NOMO-1 treated with DMSO at 0.1 percent for 48 hours (cell line): ENCODE measurements around the gene SHB.

Source experiments
- DNase-seq: peaks from one replicate; lab custom pipeline; 2025; ENCODE audit not compliant: unreplicated experiment; lab: John Stamatoyannopoulos, UW

SHB gene

DNA sequence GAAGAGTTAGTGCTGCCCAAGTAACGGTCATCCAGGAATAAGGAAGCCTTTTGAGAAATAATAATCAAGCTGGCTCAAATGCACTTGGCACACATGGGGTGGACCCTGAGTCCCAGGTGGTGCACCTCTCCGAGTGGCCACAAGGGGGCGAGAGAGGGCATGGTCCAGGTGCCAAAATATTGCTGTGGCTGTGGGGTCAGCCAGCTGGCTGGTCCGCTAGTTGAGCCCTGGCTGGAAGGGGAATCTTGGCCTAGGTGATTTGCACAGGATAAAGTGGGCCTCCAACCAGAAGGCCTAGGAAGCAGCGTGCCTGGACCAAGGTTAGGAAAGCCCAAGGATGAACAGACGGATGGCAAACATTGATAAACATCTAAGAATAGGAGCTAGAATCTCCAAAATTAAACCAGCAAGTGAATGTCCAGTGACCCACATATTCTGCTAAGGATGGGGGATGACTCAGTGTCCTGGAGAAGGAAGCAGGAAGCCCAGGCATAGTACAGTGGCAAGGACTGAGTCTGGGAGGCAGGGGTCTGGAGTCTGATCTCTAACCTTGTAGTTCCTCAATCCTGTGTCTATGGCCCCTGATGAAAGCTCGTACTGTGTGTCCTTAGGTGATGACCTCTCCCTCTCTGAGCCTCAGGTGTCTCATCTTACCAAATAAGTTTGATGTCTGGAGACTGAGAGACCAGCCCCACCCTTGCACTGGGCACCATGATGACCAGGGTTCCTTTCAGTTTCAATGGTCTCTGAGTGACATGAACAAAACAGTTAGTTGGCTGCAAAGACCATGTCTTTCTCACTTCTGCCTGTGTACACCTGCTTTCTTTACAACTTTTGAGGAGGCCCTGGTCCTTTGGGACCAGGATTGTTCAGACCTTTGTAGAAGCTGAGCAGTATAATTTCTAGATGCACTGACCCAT lies 19.2 kb upstream of the SHB start:
- DNase-seq: peak; percentile 3

DNA sequence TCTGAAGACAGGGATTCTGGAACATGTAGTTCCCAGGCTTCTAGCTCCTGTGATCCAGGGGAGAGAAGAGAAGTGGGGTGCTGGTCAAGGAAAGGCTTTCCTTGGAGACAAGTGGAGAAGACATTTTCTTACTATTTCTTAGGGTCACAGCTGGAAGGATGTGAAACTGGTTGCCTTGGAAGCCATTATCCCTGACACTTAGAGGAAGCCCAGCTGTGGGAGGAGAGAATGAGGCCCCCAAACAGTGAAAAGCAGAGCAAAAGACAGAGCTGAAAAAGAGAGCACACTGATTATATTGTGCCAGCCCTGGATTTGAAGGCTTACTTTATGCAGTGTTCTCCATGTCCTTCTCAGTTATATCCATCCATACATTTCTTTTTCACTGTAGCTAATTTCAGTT lies 17.5 kb upstream of the SHB start:
- DNase-seq: peak; percentile 2

DNA sequence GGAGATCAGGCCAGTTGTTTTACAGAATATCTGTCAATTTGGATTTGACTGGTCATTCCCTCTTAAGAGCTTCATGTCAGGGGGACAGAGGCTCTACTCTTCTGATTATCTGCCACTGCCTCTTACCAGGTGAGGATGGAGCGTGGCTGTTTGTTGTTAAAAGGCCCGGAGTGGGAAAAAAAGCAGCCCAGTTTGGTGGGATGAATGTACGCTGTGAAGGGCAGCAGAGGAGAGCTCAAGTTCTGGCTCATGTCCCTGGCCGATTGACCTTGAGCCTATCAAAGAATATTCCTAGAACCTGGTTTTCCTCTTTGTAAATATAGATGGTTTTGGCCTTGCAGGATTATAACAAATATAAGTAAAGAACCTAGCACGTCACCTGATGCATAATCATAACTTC lies 16.3 kb upstream of the SHB start:
- no peak for DNase-seq

- peak; percentile 45 for DNase-seq
Measured at GRCh38 chr9:38084556-38084880, 15.5 kb upstream of the SHB start.

DNA sequence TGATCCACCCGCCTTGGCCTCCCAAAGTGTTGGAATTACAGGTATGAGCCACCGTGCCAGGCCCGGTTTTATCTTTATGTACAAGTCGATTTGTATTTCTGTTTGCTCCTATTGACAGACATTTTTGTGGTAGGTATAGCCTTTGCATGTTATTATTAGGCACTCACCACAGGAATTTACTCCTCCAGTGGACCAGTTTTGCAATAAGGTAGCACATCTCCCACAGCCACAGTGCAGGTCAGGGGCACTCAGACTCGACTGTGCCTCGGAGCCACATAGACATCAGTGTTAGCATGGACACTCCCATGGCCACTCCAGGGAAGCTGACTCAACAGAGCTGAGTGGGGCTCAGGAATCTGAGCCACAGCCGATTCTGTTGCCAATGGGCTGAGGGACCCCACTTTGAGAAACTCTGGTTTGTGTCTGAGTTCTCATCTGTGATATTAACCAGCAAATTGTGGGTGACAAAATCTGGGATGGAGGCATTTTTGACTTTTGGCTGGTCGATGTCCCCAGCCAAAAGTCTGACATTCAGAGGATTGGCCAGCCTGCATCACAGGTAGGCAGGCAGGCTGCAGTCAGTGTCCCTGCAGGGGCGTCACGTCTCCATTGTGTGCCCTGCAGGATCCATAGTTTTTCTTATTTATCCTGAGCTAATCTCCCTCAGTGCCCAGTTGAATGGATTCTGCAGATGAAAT lies 15.0 kb upstream of the SHB start:
- no peak for DNase-seq

- DNase-seq: peak; percentile 14
Measured at GRCh38 chr9:38082446-38083287, 13.6 kb upstream of the SHB start.

DNA sequence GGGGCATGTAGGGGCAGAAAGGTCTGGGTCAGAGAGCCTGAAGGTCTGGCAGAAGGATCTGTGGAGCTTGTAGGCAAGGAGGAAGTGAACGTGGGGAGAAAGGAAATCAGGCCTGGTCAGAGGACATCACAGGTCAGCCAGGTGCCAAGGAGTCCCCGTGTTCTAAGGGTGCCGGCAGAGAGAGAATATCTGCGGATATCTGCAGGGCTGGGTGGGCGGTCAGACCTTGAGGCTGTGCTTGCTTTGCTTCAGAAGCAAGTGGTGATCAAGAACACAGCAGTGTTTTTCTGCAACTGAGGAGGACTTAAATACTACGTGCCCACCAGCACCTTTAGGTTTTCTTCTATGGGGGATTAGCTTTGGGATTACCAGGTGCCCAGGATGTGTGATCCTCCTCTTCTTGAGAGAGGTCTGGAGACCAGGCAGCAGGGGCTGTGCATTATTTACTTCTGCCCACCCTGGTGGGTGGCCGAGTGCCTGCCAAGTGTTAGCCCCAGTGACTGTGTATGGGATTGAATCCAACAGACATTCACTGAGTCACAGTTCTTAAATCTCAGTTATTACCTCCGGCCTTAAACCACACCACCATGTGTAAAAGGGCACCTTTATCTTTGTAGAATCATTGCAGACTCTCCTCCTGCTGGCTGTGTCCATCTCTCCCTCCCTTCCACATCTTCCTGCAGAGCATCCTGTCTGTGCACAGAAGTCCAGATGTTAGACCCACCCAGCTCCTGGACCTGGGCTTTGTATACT lies 12.5 kb upstream of the SHB start:
- DNase-seq: no peak

- DNase-seq: no peak
Measured at GRCh38 chr9:38079461-38080031, 10.5 kb upstream of the SHB start.

DNA sequence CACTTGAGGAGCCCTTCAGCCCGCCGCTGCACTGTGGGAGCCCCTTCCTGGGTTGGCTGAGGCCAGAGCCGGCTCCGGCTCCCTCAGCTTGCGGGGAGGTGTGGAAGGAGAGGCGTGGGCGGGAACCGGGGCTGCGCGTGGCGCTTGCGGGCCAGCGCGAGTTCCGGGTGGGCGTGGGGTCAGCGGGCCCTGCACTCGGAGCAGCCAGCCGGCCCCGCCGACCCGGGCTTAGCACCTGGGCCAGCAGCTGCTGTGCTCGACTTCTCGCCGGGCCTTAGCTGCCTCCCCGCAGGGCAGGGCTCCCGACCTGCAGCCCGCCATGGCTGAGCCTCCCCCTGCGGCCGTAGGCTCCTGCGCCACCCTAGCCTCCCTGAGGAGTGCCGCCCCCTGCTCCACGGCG lies 6.2 kb upstream of the SHB start:
- no peak for DNase-seq

DNA sequence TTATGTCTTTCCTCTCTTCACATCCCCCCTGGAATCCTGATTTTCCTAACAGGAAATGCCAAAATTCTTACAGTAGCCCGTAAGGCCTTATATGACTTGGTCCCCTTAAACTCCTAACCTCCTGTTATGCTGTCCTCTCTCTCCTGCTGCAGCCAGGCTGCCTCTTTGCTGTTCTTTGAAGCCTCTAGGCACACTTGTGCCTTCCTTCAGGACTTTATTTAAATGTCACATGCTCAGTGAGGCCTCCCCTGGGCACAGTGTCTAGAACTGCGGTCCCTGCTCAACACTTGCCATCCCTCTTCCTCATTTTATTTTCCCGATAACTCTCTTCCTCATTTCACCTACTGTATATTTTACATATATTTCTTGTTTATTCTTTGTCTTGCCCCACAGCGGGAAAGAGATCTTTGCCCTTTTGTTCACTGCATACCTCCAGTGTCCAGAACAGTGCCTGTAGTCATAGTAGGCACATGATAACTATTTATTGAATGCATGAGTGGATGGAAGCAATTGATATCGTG lies 5.5 kb upstream of the SHB start:
- DNase-seq: peak; percentile 25

DNA sequence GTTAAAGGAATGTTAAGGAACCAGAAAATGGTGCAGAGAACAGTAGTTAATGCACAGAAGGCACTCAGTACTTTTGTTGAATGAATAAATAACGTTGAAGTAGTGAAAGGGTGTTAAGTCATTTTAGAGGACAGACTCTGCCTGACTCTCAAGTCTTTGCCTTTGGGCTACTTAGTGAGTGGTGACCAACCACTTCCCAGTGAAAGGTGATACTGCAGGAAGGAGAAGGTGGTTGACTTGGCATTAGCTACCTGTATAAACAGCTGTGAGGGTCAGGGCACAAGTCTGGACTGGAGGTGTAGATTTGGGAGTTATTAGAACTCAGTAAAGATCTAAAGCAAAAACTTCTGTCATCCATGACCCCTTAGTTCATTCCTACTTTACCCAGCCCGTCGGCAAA lies 4.9 kb upstream of the SHB start:
- no peak for DNase-seq

DNA sequence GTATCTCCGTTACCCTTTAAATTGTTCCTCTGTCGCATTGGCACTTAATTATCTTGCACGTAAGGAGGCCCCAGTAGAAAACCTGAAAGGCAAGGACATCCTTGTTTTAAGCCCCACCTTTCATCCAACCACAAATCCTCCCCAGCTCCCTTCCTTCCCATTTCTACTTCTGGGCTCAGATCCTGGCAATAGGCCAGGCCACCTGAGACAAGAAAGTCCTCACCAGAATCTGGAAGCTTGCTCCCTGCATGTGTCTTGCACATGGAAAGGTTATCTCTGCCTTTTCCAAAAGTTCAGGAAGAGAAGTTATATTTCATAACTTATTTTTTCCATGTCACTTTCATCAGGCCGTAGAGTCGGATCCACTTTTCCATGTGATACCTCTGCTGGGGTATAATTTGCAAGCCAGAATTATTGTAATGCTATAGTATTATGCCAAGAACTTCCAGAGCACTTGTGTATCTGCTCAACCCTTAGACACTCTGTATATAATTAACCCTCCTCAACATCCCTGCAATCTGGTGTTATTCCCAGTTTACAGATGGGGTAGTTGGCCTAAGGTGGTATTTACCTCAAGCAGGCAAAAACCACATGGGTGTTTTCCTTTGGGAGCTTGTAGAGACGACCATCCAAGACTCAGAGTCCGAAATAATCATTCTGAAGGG lies 2.6 kb upstream of the SHB start:
- no peak for DNase-seq

DNA sequence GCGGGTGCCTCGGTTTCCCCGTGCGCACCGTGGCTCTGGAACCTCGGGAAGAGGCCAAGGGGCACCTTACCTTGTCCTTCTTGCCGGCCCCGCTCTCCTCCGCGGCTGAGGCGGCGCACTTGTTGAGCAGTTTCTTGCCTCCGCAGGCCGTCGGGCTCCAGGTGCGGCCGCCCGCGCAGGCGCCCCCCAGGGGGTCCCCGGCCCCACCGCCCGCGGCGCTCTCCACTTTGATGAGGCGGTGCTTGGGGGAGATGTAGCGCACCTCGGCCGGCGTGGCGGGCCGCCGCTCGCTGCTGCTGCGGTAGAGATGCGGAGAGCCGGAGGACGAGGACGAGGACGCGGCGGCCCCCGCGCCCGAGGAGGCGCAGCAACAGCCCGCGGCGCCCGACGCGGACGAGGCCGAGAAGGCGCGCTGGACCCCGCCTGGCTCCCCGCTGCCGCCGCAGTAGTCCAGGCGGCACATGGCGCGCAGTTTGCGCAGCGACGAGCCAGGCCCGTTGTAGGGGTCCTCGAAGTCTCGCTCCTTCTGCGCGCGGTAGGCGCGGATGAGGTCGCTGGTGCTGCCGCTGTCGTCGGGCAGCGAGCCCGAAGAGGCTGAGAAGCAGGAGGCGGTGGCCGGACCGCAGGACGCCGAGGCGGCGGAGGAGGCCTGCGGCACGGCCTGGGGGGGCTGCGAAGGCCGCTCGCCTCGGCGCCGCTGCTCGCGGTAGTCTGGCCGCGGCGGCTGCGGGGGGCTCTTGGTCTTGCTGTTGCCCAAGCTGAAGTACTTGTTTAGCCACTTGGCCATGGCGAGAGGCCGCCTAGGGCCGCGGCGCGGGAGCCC lies 957 bp downstream of the SHB start:
- DNase-seq: no peak

DNA sequence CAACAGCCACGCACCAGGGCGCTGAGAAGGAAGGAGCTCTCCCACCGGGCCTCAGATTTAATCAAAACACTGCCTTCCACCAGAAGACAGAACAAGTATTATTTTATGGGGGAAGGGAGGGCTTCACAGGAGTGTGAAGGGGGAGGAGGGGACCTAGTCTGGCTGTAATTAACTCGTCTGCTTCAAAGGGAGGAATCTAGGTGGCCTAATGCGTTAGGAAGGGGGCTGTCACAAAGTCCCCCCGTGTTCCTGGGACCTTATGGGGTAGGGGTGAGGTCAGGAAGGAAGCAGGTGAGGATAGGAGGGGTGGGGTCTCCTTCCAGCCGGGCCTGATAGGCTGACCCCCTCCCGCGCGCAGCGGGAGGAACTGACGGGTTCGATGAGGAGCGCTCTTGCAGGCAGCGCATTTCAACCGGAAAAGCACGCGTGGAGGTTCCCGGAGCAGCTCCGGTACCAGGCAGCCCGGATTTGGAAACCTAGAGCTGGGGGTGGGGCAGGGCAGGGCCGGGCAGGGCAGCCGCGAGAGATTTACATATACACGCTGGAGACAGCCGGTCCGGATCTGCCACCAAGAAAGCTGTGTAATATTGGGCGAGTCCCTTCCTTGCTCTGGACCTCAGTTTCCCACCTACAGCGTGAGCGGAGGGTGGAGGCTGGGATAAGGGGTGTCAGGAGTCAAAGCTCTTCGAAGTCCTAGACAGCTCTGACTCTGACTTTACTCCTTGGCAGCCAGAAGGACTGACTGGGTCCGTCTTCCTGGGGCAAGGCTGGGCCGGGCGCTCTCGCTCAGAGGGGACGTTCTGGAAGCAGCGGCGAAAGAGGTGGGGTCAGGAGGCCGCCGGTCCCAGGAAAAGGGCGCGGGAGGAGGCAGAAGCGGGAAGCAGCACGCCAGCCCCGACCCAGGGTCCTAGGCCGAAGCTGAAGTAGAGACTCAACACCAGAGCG lies 1.8 kb downstream of the SHB start:
- DNase-seq: peak; percentile 5

GRCh38 chr9:38066197-38066913 lies 2.7 kb downstream of the SHB start:
- no peak for DNase-seq

DNA sequence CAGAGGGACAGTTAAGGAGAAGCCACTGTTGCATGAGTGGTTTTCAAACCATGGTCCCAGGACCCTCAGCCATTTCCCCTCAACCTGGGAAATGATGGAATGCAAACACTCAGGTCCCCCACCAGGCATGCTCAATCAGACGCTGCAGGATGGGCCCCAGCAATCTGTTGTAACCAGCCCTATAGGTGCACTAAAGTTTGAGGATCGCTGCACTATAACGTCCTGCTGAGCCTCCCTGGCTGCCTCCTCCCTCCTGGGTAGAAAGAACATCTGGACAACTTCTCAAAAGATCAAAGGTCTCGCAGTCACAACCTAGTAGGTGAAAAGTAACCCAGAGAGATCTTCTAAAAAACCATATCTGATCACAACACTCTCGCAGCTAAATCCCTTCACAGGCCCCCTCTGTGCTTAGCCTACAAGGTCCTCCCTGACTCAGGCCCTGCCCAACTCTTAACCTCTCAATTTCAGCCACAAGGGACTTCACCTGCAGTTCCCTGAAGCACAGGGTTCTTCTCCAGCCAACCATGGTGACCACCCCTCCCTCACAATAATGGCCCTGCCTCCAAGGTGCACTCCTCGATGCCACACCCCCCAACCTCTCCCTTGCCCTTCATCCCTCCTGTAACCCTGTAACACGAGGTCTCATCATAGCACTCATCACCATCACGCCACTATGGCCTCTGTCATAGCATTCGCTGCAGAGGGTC lies 3.5 kb downstream of the SHB start:
- DNase-seq: no peak
